GM21360 (cell line): ENCODE data around the gene ARRB1.
"Not testable (repeated sequence)": the region's sequence is repeated elsewhere in the genome, so short reads cannot be mapped to it uniquely, and the experiment has no call there.

ENCODE experiments used
- ATAC-seq: cut with Tn5 transposase; IDR thresholded peaks from one replicate; pipeline ENCODE4 v1.9.1; 2021; ENCODE audit warnings: mild to moderate bottlenecking, moderate library complexity; ENCODE audit not compliant: unreplicated experiment

Gene ARRB1

GRCh38 chr11:75344186-75344585 lies 7.3 kb downstream of the ARRB1 start:
- no peak for ATAC-seq

- ATAC-seq: no peak
Observed at GRCh38 chr11:75342966-75343870, 8.2 kb downstream of the ARRB1 start.

GRCh38 chr11:75342231-75342918 lies 9.1 kb downstream of the ARRB1 start:
- no peak for ATAC-seq

GRCh38 chr11:75341612-75342011 lies 9.8 kb downstream of the ARRB1 start:
- ATAC-seq: no peak

- no peak for ATAC-seq
Observed at GRCh38 chr11:75339685-75340409, 11.6 kb downstream of the ARRB1 start.

- no peak for ATAC-seq
Observed at GRCh38 chr11:75338516-75339208, 12.8 kb downstream of the ARRB1 start.

- no peak for ATAC-seq
Observed at GRCh38 chr11:75337195-75337654, 14.2 kb downstream of the ARRB1 start.

- ATAC-seq: no peak
Observed at GRCh38 chr11:75334976-75335375, 16.5 kb downstream of the ARRB1 start.

- ATAC-seq: no peak
Observed at GRCh38 chr11:75334402-75334891, 17.0 kb downstream of the ARRB1 start.

GRCh38 chr11:75333807-75334140 lies 17.7 kb downstream of the ARRB1 start:
- ATAC-seq: no peak

GRCh38 chr11:75333022-75333806 lies 18.2 kb downstream of the ARRB1 start:
- ATAC-seq: no peak

GRCh38 chr11:75331761-75332160 lies 19.7 kb downstream of the ARRB1 start:
- ATAC-seq: not testable (repeated sequence)

- ATAC-seq: not testable (repeated sequence)
Observed at GRCh38 chr11:75331304-75331703, 20.2 kb downstream of the ARRB1 start.

GRCh38 chr11:75330886-75331285 lies 20.6 kb downstream of the ARRB1 start:
- not testable (repeated sequence) for ATAC-seq

- ATAC-seq: no peak
Observed at GRCh38 chr11:75330291-75330690, 21.2 kb downstream of the ARRB1 start.

GRCh38 chr11:75328426-75329277 lies 22.8 kb downstream of the ARRB1 start:
- ATAC-seq: peak; percentile 52

- no peak for ATAC-seq
Observed at GRCh38 chr11:75326439-75326810, 25.0 kb downstream of the ARRB1 start.

GRCh38 chr11:75325713-75326438 lies 25.6 kb downstream of the ARRB1 start:
- ATAC-seq: no peak
